ENCODE measurements around the gene SPPL2B. TPM values are rescaled to one million over a fixed set of nuclear protein-coding genes. Genes with fewer than 3 reads are reported as not detected.

SPPL2B gene
- total RNA-seq, 2 donors from 2014 or later: 108 to 206 TPM

DNA sequence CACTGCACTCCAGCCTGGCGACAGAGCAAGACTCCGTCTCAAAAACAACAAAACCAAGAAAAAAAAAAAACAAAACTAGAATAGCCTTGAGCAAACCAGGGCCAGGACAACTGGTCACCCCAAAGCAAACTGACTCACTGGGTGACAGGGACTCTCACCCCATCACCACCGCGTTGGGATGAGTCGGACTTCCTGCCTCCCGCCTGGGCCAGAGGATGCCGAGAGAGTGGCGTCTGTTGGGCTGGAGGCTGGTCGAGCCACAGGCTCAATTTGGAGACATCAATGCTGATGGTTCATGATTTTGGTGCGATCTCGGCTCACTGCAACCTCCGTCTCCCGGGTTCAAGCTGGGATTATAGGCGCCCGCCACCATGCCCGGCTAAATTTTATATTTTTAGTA, 43.2 kb downstream of the SPPL2B start:
- intact Hi-C loops (cut with DNase I): no loop called here
- TF ChIP-seq, protein P1, sequence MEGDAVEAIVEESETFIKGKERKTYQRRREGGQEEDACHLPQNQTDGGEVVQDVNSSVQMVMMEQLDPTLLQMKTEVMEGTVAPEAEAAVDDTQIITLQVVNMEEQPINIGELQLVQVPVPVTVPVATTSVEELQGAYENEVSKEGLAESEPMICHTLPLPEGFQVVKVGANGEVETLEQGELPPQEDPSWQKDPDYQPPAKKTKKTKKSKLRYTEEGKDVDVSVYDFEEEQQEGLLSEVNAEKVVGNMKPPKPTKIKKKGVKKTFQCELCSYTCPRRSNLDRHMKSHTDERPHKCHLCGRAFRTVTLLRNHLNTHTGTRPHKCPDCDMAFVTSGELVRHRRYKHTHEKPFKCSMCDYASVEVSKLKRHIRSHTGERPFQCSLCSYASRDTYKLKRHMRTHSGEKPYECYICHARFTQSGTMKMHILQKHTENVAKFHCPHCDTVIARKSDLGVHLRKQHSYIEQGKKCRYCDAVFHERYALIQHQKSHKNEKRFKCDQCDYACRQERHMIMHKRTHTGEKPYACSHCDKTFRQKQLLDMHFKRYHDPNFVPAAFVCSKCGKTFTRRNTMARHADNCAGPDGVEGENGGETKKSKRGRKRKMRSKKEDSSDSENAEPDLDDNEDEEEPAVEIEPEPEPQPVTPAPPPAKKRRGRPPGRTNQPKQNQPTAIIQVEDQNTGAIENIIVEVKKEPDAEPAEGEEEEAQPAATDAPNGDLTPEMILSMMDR (IDR thresholded peaks at IDR 0.05): no peak
- H3K27me3 ChIP-seq: no peaks in the 10 kb centered on the region

DNA sequence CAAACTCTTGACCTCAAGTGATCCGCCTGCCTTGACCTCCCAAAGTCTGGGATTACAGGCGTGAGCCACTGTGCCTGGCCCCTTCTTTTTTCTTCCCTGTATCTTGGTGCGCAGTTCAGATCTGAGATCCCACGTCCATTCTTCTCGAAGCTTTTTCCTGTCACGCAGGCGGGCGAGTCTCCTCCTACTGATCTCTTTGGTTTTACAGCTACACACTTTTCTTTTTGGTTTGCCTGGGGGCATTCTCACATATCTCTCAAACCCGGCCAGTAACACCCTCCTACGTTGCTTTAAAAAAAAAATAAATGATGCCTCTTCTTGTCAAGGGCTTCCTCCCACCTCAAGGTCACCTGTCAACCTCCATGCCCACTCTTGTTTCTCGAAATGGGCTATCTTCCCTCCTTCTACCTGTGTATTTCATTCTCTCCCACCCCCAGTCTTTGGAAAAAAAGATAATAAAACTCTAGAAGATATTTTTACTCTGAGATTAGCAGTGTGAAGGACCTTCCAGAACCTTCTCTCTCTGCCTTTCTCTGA, 43.7 kb downstream of the SPPL2B start:
- intact Hi-C loops (cut with DNase I): no loop called here
- H3K9me3 ChIP-seq: no peaks in the 10 kb centered on the region
- H3K27ac ChIP-seq: no peak overlapping the region
- no peak overlapping the region for H3K4me3 ChIP-seq
- no peaks in the 10 kb centered on the region for H3K4me1 ChIP-seq
- H3K27me3 ChIP-seq: no peaks in the 10 kb centered on the region
- no peaks in the 10 kb centered on the region for H3K36me3 ChIP-seq
- no peak overlapping the region for H3K9ac ChIP-seq (ENCODE audit: low read depth in 2 of 2, low read length in 2 of 2)
- DNase-seq: no peak
- TF ChIP-seq, protein P1 (IDR thresholded peaks at IDR 0.05): no peak

More for the DNA sequence above, 43.2 kb downstream of the SPPL2B start:
- H3K27ac ChIP-seq: no peak overlapping the region
- no peak overlapping the region for H3K4me3 ChIP-seq
- DNase-seq: no peak
- no peaks in the 10 kb centered on the region for H3K4me1 ChIP-seq
- no peaks in the 10 kb centered on the region for H3K9me3 ChIP-seq
- H3K36me3 ChIP-seq: no peaks in the 10 kb centered on the region
- H3K9ac ChIP-seq (ENCODE audit: low read depth in 2 of 2, low read length in 2 of 2): no peak overlapping the region

DNA sequence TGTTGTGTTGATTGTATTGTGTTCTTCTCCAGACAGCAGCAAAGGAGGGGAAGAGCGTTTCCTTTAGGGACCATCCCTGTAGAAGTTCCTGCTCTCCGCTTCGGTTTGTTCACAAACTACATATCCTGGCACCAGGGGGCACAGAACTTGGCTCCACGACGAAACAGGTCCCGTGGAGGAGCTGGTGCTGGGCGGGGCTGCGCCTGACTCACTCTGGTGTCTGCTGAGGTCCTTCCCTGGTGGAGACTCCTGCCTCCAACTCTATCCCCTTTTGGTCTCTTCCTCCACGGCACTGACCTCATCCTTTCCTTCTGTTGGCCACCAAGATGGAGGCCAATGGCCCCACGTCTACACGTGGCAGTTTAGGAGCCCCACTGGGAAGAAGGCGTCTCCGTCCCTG, 46.3 kb downstream of the SPPL2B start:
- TF ChIP-seq, protein P1 (IDR thresholded peaks at IDR 0.05): no peak
- no peak for DNase-seq

DNA sequence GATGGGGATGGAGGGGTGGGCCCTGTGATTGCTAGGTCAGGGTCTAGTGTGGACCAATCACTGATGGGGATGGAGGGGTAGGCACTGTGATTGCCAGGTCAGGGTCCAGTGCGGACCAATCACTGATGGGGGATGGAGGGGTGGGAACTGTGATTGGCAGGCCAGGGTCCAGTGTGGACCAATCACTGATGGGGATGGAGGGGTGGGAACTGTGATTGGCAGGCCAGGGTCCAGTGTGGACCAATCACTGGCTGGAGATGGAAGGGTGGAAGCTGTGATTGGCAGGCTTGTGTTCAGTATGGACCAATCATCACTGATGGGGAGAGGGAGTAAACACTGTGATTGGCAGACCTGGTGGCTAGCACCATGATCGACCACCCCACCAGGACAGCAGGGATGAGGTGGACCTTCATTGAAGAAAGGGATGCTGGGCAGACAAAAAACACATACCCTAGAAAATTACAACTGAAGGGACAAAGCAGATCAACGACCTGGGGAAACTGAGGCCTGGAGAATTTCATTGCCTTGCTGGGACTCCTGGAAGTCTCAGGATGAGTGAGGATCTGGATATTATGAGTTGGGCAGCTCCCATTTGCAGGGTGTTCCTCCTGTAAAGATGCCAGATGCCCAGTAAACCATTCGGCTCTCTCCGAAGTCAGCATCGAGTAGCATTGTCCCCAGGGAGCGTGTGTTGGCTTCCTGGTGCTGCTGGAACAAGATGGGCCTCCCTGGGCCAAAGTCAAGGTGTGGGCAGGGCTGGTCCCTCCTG, 47.1 kb downstream of the SPPL2B start:
- DNase-seq: no peak
- H3K27me3 ChIP-seq: no peaks in the 10 kb centered on the region
- H3K4me1 ChIP-seq: no peaks in the 10 kb centered on the region
- H3K9me3 ChIP-seq: peaks cover 1% of the 10 kb centered on the region
- H3K27ac ChIP-seq: no peak overlapping the region
- no peak overlapping the region for H3K4me3 ChIP-seq
- no peaks in the 10 kb centered on the region for H3K36me3 ChIP-seq
- intact Hi-C loops (cut with DNase I): no loop called here
- TF ChIP-seq, protein P1 (IDR thresholded peaks at IDR 0.05): no peak
- no peak overlapping the region for H3K9ac ChIP-seq (ENCODE audit: low read depth in 2 of 2, low read length in 2 of 2)

More for the DNA sequence above, 46.3 kb downstream of the SPPL2B start:
- Histone ChIP-seq H3K27me3 (no peaks in the 10 kb centered on the region), H3K27ac (no peak overlapping the region), H3K4me3 (no peak overlapping the region), H3K9ac (ENCODE audit: low read depth in 2 of 2, low read length in 2 of 2) (no peak overlapping the region), H3K36me3 (no peaks in the 10 kb centered on the region), H3K4me1 (no peaks in the 10 kb centered on the region), H3K9me3 (no peaks in the 10 kb centered on the region)
- intact Hi-C loops (cut with DNase I): no loop called here

DNA sequence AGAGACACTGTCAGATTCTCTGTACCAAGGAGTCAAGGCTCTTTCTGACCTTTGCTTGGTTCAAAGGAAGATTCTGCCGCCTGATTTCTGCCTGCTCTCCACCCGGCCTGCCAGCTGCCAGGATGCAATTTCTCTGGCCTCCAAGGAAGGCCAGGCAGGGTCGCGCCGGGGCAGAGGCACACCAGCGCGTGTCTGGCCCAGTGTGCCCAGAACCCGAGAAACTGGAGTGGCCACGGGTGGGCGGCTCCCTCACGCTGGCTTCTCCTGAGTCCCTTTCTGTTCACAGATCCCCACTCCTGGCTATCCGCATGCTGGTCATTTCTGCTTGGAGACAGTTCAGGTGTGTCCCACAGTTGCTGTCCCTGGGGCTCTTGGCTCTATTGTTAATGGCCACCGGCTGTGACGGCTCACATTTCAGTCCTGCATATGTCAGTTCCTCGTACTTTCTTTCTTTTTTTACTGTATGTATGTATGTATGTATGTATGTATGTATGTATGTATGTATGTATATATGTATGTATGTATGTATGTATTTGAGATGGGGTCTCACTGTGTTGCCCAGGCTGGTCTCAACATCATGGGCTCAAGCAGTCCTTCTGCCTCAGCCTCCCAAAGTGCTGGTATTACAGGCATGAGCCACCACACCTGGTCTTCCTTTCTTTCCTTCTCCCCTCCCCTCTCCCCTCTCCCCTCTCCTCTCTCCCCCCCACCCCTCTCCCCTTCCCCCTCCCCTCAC, 48.5 kb downstream of the SPPL2B start:
- intact Hi-C loops (cut with DNase I): no loop called here
- no peak for DNase-seq

More for the DNA sequence above, 48.5 kb downstream of the SPPL2B start:
- TF ChIP-seq, protein P1 (IDR thresholded peaks at IDR 0.05): no peak
- Histone ChIP-seq H3K4me3 (no peak overlapping the region), H3K27ac (no peak overlapping the region), H3K27me3 (no peaks in the 10 kb centered on the region), H3K9ac (ENCODE audit: low read depth in 2 of 2, low read length in 2 of 2) (no peak overlapping the region), H3K4me1 (no peaks in the 10 kb centered on the region), H3K36me3 (no peaks in the 10 kb centered on the region), H3K9me3 (peaks cover 6% of the 10 kb centered on the region)
